Ectodermal cell (in vitro differentiated cells): Measurements from ENCODE around the gene LINC00237.

Experiments
- H3K27ac ChIP-seq: 2 replicates; pipeline ENCODE4 v1.7.0; 2013; ENCODE audit warnings: mild to moderate bottlenecking, low read depth, low read length; ENCODE audit not compliant: insufficient read depth, poor library complexity, severe bottlenecking
- H3K27me3 ChIP-seq: 2 replicates; pipeline ENCODE4 v1.7.0; 2013; ENCODE audit warnings: mild to moderate bottlenecking, low read length; ENCODE audit not compliant: insufficient read depth, control insufficient read depth, poor library complexity, severe bottlenecking
- H3K36me3 ChIP-seq: one replicate; pipeline ENCODE4 v1.7.0; 2013; ENCODE audit warnings: low read length; ENCODE audit not compliant: control insufficient read depth, insufficient read depth
- H3K4me1 ChIP-seq: one replicate; pipeline ENCODE4 v1.7.0; 2013; ENCODE audit warnings: low read length; ENCODE audit not compliant: control insufficient read depth, insufficient read depth
- H3K4me3 ChIP-seq: 2 replicates; pipeline ENCODE4 v1.7.0; 2013; ENCODE audit warnings: low read depth, low read length, control low read depth; ENCODE audit not compliant: insufficient read depth
- H3K9me3 ChIP-seq: 2 replicates; pipeline ENCODE4 v1.7.0; 2013; ENCODE audit warnings: mild to moderate bottlenecking, low read length, moderate library complexity; ENCODE audit not compliant: control insufficient read depth
- WGBS, 2 experiments: methylation state at CpG; one replicate each; pipeline ENCODE4 v1.1.7; 2013; ENCODE audit warnings: missing lambda C conversion rate in 2 of 2; 5-methylcytosine and 5-hydroxymethylcytosine counted together

LINC00237 gene

GRCh38 chr20:21109144-21109543 is 3.0 kb upstream of the LINC00237 start:
- H3K4me3 ChIP-seq = no peak overlapping the region
- peaks cover 8% of the 10 kb centered on the region for H3K4me1 ChIP-seq
- no peaks in the 10 kb centered on the region for H3K9me3 ChIP-seq
- no peaks in the 10 kb centered on the region for H3K36me3 ChIP-seq
- H3K27me3 ChIP-seq = peaks cover 75% of the 10 kb centered on the region
- WGBS, 2 experiments = 88 to 91% methylated on average over 2 of the region's 2 CpGs
- no peak overlapping the region for H3K27ac ChIP-seq

DNA sequence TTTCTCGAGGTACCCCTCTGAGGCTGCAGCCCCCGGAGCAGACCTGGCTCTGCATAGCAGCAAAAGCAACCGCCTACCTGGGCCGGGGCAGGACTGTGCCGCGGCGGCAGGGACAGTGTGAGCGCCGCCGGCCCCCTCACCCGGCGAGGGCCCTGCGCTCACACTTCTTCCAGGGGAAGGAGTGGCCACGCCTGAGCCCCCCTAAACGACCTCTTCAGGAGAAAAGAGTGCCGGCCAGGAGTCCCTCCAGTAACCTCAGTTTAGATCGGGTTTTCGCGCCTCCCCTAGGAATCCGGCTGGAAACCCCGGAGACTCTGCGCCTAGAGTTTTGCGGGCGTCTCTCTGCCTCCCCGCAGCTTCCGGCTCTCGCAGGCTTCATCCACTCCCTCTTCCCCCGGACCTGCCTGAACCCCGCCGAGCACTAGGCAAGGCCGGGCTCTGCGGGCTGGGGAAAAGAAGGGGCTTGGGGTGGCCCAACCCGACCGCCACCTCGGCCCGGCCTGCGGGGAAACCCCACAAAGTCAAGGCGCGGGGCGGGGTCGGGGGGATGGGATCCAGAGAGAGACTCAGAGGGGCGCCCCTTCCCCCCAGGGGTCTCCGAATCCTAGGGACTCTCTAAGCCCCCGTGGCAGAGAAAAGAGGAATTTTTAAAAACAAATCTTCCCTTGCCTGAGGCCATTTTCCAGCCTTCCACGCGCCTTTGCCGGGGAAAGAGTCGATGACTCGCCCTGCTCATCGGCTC is 558 bp downstream of the LINC00237 start:
- peaks cover 100% of the 10 kb centered on the region for H3K27me3 ChIP-seq
- H3K4me1 ChIP-seq = peaks cover 22% of the 10 kb centered on the region
- H3K9me3 ChIP-seq = no peaks in the 10 kb centered on the region
- H3K4me3 ChIP-seq = peak overlapping the region; percentile 1
- 1% methylated on average over 50 of the region's 50 CpGs for WGBS, 2 experiments
- H3K27ac ChIP-seq = no peak overlapping the region
- no peaks in the 10 kb centered on the region for H3K36me3 ChIP-seq

- H3K9me3 ChIP-seq = no peaks in the 10 kb centered on the region
- peaks cover 100% of the 10 kb centered on the region for H3K27me3 ChIP-seq
- no peak overlapping the region for H3K27ac ChIP-seq
- peaks cover 22% of the 10 kb centered on the region for H3K4me1 ChIP-seq
- no peak overlapping the region for H3K4me3 ChIP-seq
- WGBS, 2 experiments = 2 to 3% methylated on average over 15 to 16 of the region's 16 CpGs
- H3K36me3 ChIP-seq = no peaks in the 10 kb centered on the region
Observed at GRCh38 chr20:21104921-21105320, 1.2 kb downstream of the LINC00237 start.

- WGBS, 2 experiments = 3 to 8% methylated on average over 5 of the region's 5 CpGs
- H3K27ac ChIP-seq = no peak overlapping the region
- H3K36me3 ChIP-seq = no peaks in the 10 kb centered on the region
- no peaks in the 10 kb centered on the region for H3K9me3 ChIP-seq
- peaks cover 24% of the 10 kb centered on the region for H3K4me1 ChIP-seq
- no peak overlapping the region for H3K4me3 ChIP-seq
- peaks cover 100% of the 10 kb centered on the region for H3K27me3 ChIP-seq
Observed at GRCh38 chr20:21104466-21104761, 1.7 kb downstream of the LINC00237 start.

- 8 to 9% methylated on average over 32 of the region's 32 CpGs for WGBS, 2 experiments
- Histone ChIP-seq H3K36me3 (no peaks in the 10 kb centered on the region), H3K27me3 (peaks cover 100% of the 10 kb centered on the region), H3K27ac (no peak overlapping the region), H3K9me3 (no peaks in the 10 kb centered on the region), H3K4me3 (no peak overlapping the region), H3K4me1 (peaks cover 24% of the 10 kb centered on the region)
Observed at GRCh38 chr20:21103582-21104465, 2.3 kb downstream of the LINC00237 start.

- H3K4me1 ChIP-seq = peaks cover 24% of the 10 kb centered on the region
- no peak overlapping the region for H3K27ac ChIP-seq
- H3K9me3 ChIP-seq = no peaks in the 10 kb centered on the region
- H3K36me3 ChIP-seq = no peaks in the 10 kb centered on the region
- 1% methylated on average over 37 to 38 of the region's 38 CpGs for WGBS, 2 experiments
- H3K27me3 ChIP-seq = peaks cover 100% of the 10 kb centered on the region
- peak overlapping the region; percentile 7 for H3K4me3 ChIP-seq
Observed at GRCh38 chr20:21102603-21103311, 3.4 kb downstream of the LINC00237 start.

DNA sequence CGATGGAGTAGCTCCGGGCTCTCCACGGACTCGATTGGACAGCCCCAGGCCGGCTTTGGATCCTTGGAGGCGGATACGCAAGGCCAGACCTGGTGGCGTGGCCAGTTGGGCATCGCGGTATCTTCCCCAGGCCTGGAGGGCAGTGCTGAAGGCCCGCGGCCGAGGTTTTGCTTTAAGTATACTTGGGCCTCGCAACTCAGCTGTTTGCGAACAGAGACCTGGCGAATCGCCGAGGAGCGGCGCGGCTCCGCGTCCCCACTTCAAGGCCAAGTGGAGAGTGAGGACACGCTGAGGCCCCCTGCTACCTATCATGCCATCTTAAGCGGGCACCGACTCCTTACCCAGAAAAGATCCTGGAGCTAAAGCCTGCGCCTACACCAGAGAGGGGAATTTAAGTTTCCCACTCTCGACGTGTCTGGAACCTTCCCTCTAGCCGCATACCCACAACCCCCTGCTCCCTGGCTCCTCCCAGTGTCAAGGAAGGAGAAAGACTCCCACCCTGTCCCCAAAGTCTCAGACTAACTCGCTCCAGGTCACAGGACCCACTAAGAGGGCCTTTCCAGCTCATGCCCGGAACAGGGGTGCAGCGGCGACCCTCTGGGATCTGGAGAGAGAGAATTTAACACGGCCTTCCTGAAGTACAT is 4.1 kb downstream of the LINC00237 start:
- WGBS, 2 experiments = 1 to 2% methylated on average over 35 of the region's 35 CpGs
- H3K4me3 ChIP-seq = peak overlapping the region; percentile 7
- H3K27ac ChIP-seq = no peak overlapping the region
- H3K4me1 ChIP-seq = peaks cover 24% of the 10 kb centered on the region
- H3K9me3 ChIP-seq = no peaks in the 10 kb centered on the region
- H3K27me3 ChIP-seq = peaks cover 100% of the 10 kb centered on the region
- H3K36me3 ChIP-seq = no peaks in the 10 kb centered on the region

GRCh38 chr20:21101453-21101931 is 4.7 kb downstream of the LINC00237 start:
- H3K27me3 ChIP-seq = peaks cover 100% of the 10 kb centered on the region
- peaks cover 24% of the 10 kb centered on the region for H3K4me1 ChIP-seq
- WGBS, 2 experiments = 0 to 1% methylated on average over 35 of the region's 35 CpGs
- no peaks in the 10 kb centered on the region for H3K36me3 ChIP-seq
- H3K27ac ChIP-seq = no peak overlapping the region
- peak overlapping the region; percentile 18 for H3K4me3 ChIP-seq
- no peaks in the 10 kb centered on the region for H3K9me3 ChIP-seq

GRCh38 chr20:21100578-21101452 is 5.3 kb downstream of the LINC00237 start:
- Histone ChIP-seq H3K4me3 (peak overlapping the region; percentile 18), H3K4me1 (peaks cover 22% of the 10 kb centered on the region), H3K9me3 (no peaks in the 10 kb centered on the region), H3K36me3 (no peaks in the 10 kb centered on the region), H3K27ac (no peak overlapping the region), H3K27me3 (peaks cover 100% of the 10 kb centered on the region)
- 0% methylated on average over 64 of the region's 64 CpGs for WGBS, 2 experiments
